SIG-M5 treated with dmso at 0.1 percent for 504 hours (cell line): ENCODE data around the gene TMEM170A.
"Not testable (repeated sequence)": the region's sequence is repeated elsewhere in the genome, so short reads cannot be mapped to it uniquely, and the experiment has no call there.

ENCODE experiments used
- DNase-seq: peaks from one replicate; lab custom pipeline; 2025; ENCODE audit not compliant: unreplicated experiment; lab: John Stamatoyannopoulos, UW

TMEM170A gene

GRCh38 chr16:75482434-75483205 lies 18.1 kb upstream of the TMEM170A start:
- DNase-seq = no peak

- no peak for DNase-seq
These were observed 17.0 kb upstream of the TMEM170A start for GRCh38 chr16:75481475-75481874.

GRCh38 chr16:75479421-75479990 lies 15.0 kb upstream of the TMEM170A start:
- DNase-seq = no peak

GRCh38 chr16:75478480-75479345 lies 14.2 kb upstream of the TMEM170A start:
- DNase-seq = no peak

GRCh38 chr16:75477680-75478473 lies 13.4 kb upstream of the TMEM170A start:
- peak; percentile 83 for DNase-seq

GRCh38 chr16:75476817-75477216 lies 12.3 kb upstream of the TMEM170A start:
- no peak for DNase-seq

GRCh38 chr16:75475420-75475847 lies 10.9 kb upstream of the TMEM170A start:
- no peak for DNase-seq

- no peak for DNase-seq
These were observed 8.7 kb upstream of the TMEM170A start for GRCh38 chr16:75472908-75473877.

GRCh38 chr16:75471723-75472633 lies 7.5 kb upstream of the TMEM170A start:
- peak; percentile 64 for DNase-seq

- no peak for DNase-seq
These were observed 2.3 kb upstream of the TMEM170A start for GRCh38 chr16:75466760-75467159.

- DNase-seq = not testable (repeated sequence)
These were observed 934 bp downstream of the TMEM170A start for GRCh38 chr16:75463389-75464121.

- peak; percentile 36 for DNase-seq
These were observed 1.7 kb downstream of the TMEM170A start for GRCh38 chr16:75462806-75463205.

GRCh38 chr16:75461575-75461974 lies 2.9 kb downstream of the TMEM170A start:
- no peak for DNase-seq

GRCh38 chr16:75460446-75460845 lies 4.0 kb downstream of the TMEM170A start:
- DNase-seq = no peak

GRCh38 chr16:75459691-75460090 lies 4.8 kb downstream of the TMEM170A start:
- no peak for DNase-seq

GRCh38 chr16:75458439-75458838 lies 6.0 kb downstream of the TMEM170A start:
- no peak for DNase-seq

- DNase-seq = no peak
These were observed 6.5 kb downstream of the TMEM170A start for GRCh38 chr16:75458029-75458428.

GRCh38 chr16:75457485-75458021 lies 6.9 kb downstream of the TMEM170A start:
- no peak for DNase-seq
